ENCODE data around the gene GPATCH1. TPM values are rescaled to one million over a fixed set of nuclear protein-coding genes. Genes with fewer than 3 reads are reported as not detected.

GPATCH1 gene
- total and polyA plus RNA-seq, 12 donors, result 4.6 to 11.6 (median 6.8) TPM

DNA sequence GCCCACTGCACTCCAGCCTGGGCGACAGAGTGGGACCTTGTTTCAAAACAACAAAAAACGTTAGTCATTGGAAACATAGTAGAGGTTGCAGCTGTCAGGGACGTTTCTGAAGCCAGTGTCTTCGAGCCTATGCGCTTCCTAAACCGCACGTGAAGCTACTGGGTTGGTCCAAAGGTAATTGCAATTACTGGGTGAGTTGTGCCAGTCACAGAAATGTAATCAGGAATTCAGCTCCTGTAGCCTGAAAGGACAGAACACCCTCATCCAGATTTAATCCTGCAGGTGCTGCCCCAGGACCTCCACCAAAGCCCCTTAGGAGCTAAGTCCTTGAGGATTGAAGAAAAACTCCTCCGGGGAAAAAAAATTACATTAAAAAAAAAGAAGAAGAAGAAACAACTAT is 13.9 kb upstream of the GPATCH1 start:
- TF ChIP-seq POLR2A (IDR thresholded peaks at IDR 0.05), result no peak
- TF ChIP-seq, protein P1, sequence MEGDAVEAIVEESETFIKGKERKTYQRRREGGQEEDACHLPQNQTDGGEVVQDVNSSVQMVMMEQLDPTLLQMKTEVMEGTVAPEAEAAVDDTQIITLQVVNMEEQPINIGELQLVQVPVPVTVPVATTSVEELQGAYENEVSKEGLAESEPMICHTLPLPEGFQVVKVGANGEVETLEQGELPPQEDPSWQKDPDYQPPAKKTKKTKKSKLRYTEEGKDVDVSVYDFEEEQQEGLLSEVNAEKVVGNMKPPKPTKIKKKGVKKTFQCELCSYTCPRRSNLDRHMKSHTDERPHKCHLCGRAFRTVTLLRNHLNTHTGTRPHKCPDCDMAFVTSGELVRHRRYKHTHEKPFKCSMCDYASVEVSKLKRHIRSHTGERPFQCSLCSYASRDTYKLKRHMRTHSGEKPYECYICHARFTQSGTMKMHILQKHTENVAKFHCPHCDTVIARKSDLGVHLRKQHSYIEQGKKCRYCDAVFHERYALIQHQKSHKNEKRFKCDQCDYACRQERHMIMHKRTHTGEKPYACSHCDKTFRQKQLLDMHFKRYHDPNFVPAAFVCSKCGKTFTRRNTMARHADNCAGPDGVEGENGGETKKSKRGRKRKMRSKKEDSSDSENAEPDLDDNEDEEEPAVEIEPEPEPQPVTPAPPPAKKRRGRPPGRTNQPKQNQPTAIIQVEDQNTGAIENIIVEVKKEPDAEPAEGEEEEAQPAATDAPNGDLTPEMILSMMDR (IDR thresholded peaks at IDR 0.05), result no peak
- H3K27me3 ChIP-seq, result peaks cover 18% of the 10 kb centered on the region
- WGBS, 4 donors, result 57 to 60% (median 60%) methylated on average over 8 of the region's 8 CpGs
- DNase-seq, result no peak
- no peak overlapping the region for H3K27ac ChIP-seq
- H3K4me3 ChIP-seq, result no peak overlapping the region
- H3K36me3 ChIP-seq (replicated peaks in 1 of 2), result no peaks in the 10 kb centered on the region
- H3K4me1 ChIP-seq (replicated peaks in 1 of 2), result peaks cover 0 to 12% of the 10 kb centered on the region in 2 donors
- no peaks in the 10 kb centered on the region for H3K9me3 ChIP-seq (replicated peaks in 1 of 3)
- intact Hi-C loops (cut with DNase I), result no loop called here

DNA sequence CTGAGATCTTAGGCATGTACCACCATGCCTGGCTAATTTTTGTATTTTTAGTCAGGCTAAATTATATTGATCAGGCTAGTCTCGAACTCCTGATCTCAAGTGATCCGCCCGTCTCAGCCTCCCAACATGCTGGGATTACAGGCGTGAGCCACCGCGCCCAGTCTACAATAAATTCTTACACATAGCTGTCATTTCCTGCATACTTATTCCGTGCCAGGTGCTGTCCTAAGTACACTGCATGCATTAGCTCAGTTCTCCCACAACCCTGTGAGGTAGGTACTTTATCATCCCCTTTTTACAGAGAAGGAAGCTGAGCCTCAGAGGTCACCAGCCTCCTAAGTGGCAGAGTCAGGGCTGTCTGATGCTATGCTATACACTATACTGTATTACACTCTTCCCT is 9.1 kb upstream of the GPATCH1 start:
- no peaks in the 10 kb centered on the region for H3K27me3 ChIP-seq
- no peak overlapping the region for H3K4me3 ChIP-seq
- H3K9me3 ChIP-seq (replicated peaks in 1 of 3), result no peaks in the 10 kb centered on the region
- no peak for DNase-seq
- H3K36me3 ChIP-seq (replicated peaks in 1 of 2), result no peaks in the 10 kb centered on the region
- H3K4me1 ChIP-seq (replicated peaks in 1 of 2), result no peaks in the 10 kb centered on the region
- TF ChIP-seq POLR2A (IDR thresholded peaks at IDR 0.05), result no peak
- TF ChIP-seq, protein P1 (IDR thresholded peaks at IDR 0.05), result no peak
- no peak overlapping the region for H3K27ac ChIP-seq
- 80 to 86% (median 83%) methylated on average over 7 of the region's 7 CpGs for WGBS, 4 donors
- intact Hi-C loops (cut with DNase I), result no loop called here

DNA sequence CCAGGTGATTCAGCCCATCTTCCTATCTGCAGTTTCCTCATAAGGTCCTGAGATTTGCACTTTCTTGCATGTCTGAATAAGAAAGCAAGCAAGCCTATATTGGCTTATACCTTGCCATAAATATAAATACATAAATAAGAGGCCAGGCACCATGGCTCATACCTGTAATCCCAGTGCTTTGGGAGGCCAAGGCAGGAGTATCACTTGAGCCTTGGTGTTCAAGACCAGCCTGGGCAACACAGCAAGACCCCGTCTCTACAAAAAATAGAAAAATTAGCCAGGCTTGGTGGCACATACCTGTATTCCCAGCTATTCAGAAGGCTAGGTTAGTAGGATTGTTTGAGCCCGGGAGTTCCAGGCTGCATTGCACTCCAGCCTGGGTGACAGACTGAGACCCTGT is 5.5 kb upstream of the GPATCH1 start:
- Histone ChIP-seq H3K9me3 (replicated peaks in 1 of 3) (no peaks in the 10 kb centered on the region), H3K4me3 (no peak overlapping the region), H3K27ac (no peak overlapping the region), H3K4me1 (replicated peaks in 1 of 2) (no peaks in the 10 kb centered on the region), H3K27me3 (no peaks in the 10 kb centered on the region), H3K36me3 (replicated peaks in 1 of 2) (no peaks in the 10 kb centered on the region)
- 77 to 92% (median 85%) methylated on average over 2 of the region's 2 CpGs for WGBS, 4 donors
- DNase-seq, result no peak
- intact Hi-C loops (cut with DNase I), result no loop called here
- TF ChIP-seq, protein P1 (IDR thresholded peaks at IDR 0.05), result no peak
- no peak for TF ChIP-seq POLR2A (IDR thresholded peaks at IDR 0.05)

DNA sequence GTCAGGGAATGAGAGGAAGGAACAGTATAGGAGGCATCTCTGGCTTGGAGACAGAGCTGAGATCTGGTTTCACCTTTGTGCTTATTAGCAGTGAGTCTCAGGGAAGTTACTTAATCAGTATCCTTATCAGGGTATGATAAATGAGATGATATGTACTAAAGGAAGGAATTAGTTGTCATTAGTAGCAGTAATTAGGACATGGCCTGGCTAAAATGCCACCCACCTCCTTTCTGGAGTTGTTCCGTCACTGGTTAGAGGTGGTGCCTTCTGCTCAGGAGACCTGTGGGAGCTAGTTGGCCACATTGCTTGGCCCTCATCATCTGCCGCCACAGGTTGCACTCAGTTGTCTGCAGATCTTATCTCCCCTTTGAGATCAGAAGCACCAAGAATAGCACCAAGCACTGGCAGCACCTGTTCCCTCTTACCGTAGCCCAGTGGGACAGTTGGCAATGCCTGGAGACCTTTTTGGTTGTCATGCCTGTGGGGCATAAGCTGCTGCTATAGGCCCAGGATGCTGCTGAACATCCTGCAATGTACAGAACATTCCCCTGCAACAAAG is 4.7 kb downstream of the GPATCH1 start:
- 85 to 100% (median 93%) methylated on average over 2 to 3 of the region's 3 CpGs; no CpG with 5 or more reads in 1 of the 4 donors for WGBS, 4 donors
- peaks cover 0 to 25% of the 10 kb centered on the region in 2 donors for H3K36me3 ChIP-seq (replicated peaks in 1 of 2)
- no peaks in the 10 kb centered on the region for H3K9me3 ChIP-seq (replicated peaks in 1 of 3)
- no peak overlapping the region for H3K27ac ChIP-seq
- peaks cover 6 to 12% of the 10 kb centered on the region in 2 donors for H3K4me1 ChIP-seq (replicated peaks in 1 of 2)
- H3K4me3 ChIP-seq, result no peak overlapping the region
- intact Hi-C loops (cut with DNase I), result loop anchor here in 1 of 2 donors (10.0 kb wide), 1 partner anchor 111 kb away; the partner anchor contains the start of genes CEP89 and FAAP24
- no peak for DNase-seq
- H3K27me3 ChIP-seq, result no peaks in the 10 kb centered on the region
- no peak for TF ChIP-seq POLR2A (IDR thresholded peaks at IDR 0.05)
- TF ChIP-seq, protein P1 (IDR thresholded peaks at IDR 0.05), result no peak
